Ishikawa (cell line): Measurements from ENCODE around the gene INPP4A.

ENCODE experiments used
- EGR1 ChIP-seq: IDR thresholded peaks from 2 replicates; pipeline ENCODE4 v1.6.1; 2012
- TF ChIP-seq, protein P1 (sequence below): IDR thresholded peaks from 2 replicates; pipeline ENCODE4 v1.6.1; 2012; ENCODE audit warnings: low read depth, mild to moderate bottlenecking

- no peak for TF ChIP-seq EGR1
- TF ChIP-seq, protein P1, sequence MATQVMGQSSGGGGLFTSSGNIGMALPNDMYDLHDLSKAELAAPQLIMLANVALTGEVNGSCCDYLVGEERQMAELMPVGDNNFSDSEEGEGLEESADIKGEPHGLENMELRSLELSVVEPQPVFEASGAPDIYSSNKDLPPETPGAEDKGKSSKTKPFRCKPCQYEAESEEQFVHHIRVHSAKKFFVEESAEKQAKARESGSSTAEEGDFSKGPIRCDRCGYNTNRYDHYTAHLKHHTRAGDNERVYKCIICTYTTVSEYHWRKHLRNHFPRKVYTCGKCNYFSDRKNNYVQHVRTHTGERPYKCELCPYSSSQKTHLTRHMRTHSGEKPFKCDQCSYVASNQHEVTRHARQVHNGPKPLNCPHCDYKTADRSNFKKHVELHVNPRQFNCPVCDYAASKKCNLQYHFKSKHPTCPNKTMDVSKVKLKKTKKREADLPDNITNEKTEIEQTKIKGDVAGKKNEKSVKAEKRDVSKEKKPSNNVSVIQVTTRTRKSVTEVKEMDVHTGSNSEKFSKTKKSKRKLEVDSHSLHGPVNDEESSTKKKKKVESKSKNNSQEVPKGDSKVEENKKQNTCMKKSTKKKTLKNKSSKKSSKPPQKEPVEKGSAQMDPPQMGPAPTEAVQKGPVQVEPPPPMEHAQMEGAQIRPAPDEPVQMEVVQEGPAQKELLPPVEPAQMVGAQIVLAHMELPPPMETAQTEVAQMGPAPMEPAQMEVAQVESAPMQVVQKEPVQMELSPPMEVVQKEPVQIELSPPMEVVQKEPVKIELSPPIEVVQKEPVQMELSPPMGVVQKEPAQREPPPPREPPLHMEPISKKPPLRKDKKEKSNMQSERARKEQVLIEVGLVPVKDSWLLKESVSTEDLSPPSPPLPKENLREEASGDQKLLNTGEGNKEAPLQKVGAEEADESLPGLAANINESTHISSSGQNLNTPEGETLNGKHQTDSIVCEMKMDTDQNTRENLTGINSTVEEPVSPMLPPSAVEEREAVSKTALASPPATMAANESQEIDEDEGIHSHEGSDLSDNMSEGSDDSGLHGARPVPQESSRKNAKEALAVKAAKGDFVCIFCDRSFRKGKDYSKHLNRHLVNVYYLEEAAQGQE = no peak
Observed at GRCh38 chr2:98467082-98467536, 22.5 kb downstream of the INPP4A start.
